Measurements from ENCODE around the gene ZSCAN18.

Gene ZSCAN18

GRCh38 chr19:58059671-58060078, 38.4 kb downstream of the ZSCAN18 start:
- Histone ChIP-seq H3K4me3 (ENCODE audit: insufficient read depth in 1 of 2, low read depth in 1 of 2, low read length in 2 of 2) (peak overlapping the region; percentile 53 to 74), H2BK120ac (ENCODE audit: low read depth, low read length) (no peak overlapping the region), H2BK12ac (ENCODE audit: low read length in 2 of 2) (no peak overlapping the region), H2AFZ (ENCODE audit: low read depth, low read length) (peak overlapping the region; percentile 49), H3K79me1 (replicated peaks; ENCODE audit: low read length, poor library complexity, severe bottlenecking) (no peaks in the 10 kb centered on the region), H3K18ac (ENCODE audit: low read depth in 1 of 2, low read length in 2 of 2) (peak overlapping the region; percentile 7 to 41), H3K23ac (ENCODE audit: low read length in 2 of 2) (no peak overlapping the region), H3K27me3 (ENCODE audit: control insufficient read depth in 1 of 2, insufficient read depth in 1 of 2, low read length in 2 of 2) (no peaks in the 10 kb centered on the region), H2BK15ac (ENCODE audit: low read depth, poor library complexity, severe bottlenecking) (no peak overlapping the region), H3K9ac (ENCODE audit: low read length) (peak overlapping the region; percentile 89), H3K14ac (ENCODE audit: low read length in 2 of 2) (no peak overlapping the region), H3K36me3 (ENCODE audit: control insufficient read depth in 1 of 2, insufficient read depth in 2 of 2, low read depth in 1 of 2, low read length in 2 of 2) (peaks cover 12 to 27% of the 10 kb centered on the region in 2 experiments), H3K4me2 (ENCODE audit: low read length, poor library complexity, severe bottlenecking) (no peak overlapping the region), H3K27ac (ENCODE audit: low read length, poor library complexity, severe bottlenecking) (no peak overlapping the region), H3K9me3 (ENCODE audit: control insufficient read depth, low read length) (peaks cover 47% of the 10 kb centered on the region), H4K8ac (ENCODE audit: low read length) (peak overlapping the region; percentile 14), H2BK5ac (ENCODE audit: low read depth, low read length, poor library complexity, severe bottlenecking) (no peak overlapping the region), H3K4ac (ENCODE audit: low read depth in 1 of 2, low read length in 2 of 2) (peak overlapping the region; percentile 62 to 73), H3K4me1 (ENCODE audit: control insufficient read depth, insufficient read depth, low read depth, low read length) (peaks cover 5% of the 10 kb centered on the region), H4K91ac (ENCODE audit: low read length) (peak overlapping the region; percentile 49), H2AK5ac (ENCODE audit: low read length, severe bottlenecking) (no peak overlapping the region)
- DNase-seq, result no peak
- 66% methylated on average over 28 of the region's 28 CpGs for WGBS

GRCh38 chr19:58059003-58059670, 38.9 kb downstream of the ZSCAN18 start, which contains the start of gene ZNF135:
Gene ZNF135 (plus strand): TSS chr19:58059282. CDS start chr19:58060003, 721 bp downstream.
- Histone ChIP-seq H3K36me3 (ENCODE audit: control insufficient read depth in 1 of 2, insufficient read depth in 2 of 2, low read depth in 1 of 2, low read length in 2 of 2) (peaks cover 12 to 22% of the 10 kb centered on the region in 2 experiments), H3K27me3 (ENCODE audit: control insufficient read depth in 1 of 2, insufficient read depth in 1 of 2, low read length in 2 of 2) (no peaks in the 10 kb centered on the region), H2BK12ac (ENCODE audit: low read length in 2 of 2) (no peak within 1 kb of the TSS), H2BK120ac (ENCODE audit: low read depth, low read length) (no peak within 1 kb of the TSS), H3K9ac (ENCODE audit: low read length) (peak within 1 kb of the TSS; percentile 89), H4K8ac (ENCODE audit: low read length) (peak within 1 kb of the TSS; percentile 81), H3K27ac (ENCODE audit: low read length, poor library complexity, severe bottlenecking) (no peak within 1 kb of the TSS), H2AFZ (ENCODE audit: low read depth, low read length) (peak within 1 kb of the TSS; percentile 93), H2BK5ac (ENCODE audit: low read depth, low read length, poor library complexity, severe bottlenecking) (no peak within 1 kb of the TSS), H3K18ac (ENCODE audit: low read depth in 1 of 2, low read length in 2 of 2) (peak within 1 kb of the TSS; percentile 41 to 85), H3K4me3 (ENCODE audit: insufficient read depth in 1 of 2, low read depth in 1 of 2, low read length in 2 of 2) (peak within 1 kb of the TSS; percentile 53 to 74), H4K91ac (ENCODE audit: low read length) (peak within 1 kb of the TSS; percentile 49), H3K4me1 (ENCODE audit: control insufficient read depth, insufficient read depth, low read depth, low read length) (peaks cover 5% of the 10 kb centered on the region), H3K79me1 (replicated peaks; ENCODE audit: low read length, poor library complexity, severe bottlenecking) (no peaks in the 10 kb centered on the region), H2AK5ac (ENCODE audit: low read length, severe bottlenecking) (no peak within 1 kb of the TSS), H2BK15ac (ENCODE audit: low read depth, poor library complexity, severe bottlenecking) (no peak within 1 kb of the TSS), H3K14ac (ENCODE audit: low read length in 2 of 2) (peak within 1 kb of the TSS; percentile 68 to 87), H3K4ac (ENCODE audit: low read depth in 1 of 2, low read length in 2 of 2) (peak within 1 kb of the TSS; percentile 62 to 73), H3K9me3 (ENCODE audit: control insufficient read depth, low read length) (peaks cover 41% of the 10 kb centered on the region), H3K4me2 (ENCODE audit: low read length, poor library complexity, severe bottlenecking) (peak within 1 kb of the TSS; percentile 51), H3K23ac (ENCODE audit: low read length in 2 of 2) (peak within 1 kb of the TSS in 1 of 2 experiments; percentile 73)
- peak; percentile 66 for DNase-seq
- 4% methylated on average over 48 of the region's 62 CpGs for WGBS

- H2AK5ac ChIP-seq (ENCODE audit: low read length, severe bottlenecking), result no peak overlapping the region
- 88% methylated on average over 13 of the region's 13 CpGs for WGBS
- DNase-seq, result no peak
Observed at GRCh38 chr19:58058467-58058866, 39.6 kb downstream of the ZSCAN18 start.

GRCh38 chr19:58056861-58057260, 41.2 kb downstream of the ZSCAN18 start:
- Histone ChIP-seq H3K18ac (ENCODE audit: low read depth in 1 of 2, low read length in 2 of 2) (no peak overlapping the region), H3K4me1 (ENCODE audit: control insufficient read depth, insufficient read depth, low read depth, low read length) (peaks cover 5% of the 10 kb centered on the region), H3K9me3 (ENCODE audit: control insufficient read depth, low read length) (peaks cover 23% of the 10 kb centered on the region), H4K91ac (ENCODE audit: low read length) (no peak overlapping the region), H3K4ac (ENCODE audit: low read depth in 1 of 2, low read length in 2 of 2) (no peak overlapping the region), H4K8ac (ENCODE audit: low read length) (no peak overlapping the region), H2BK12ac (ENCODE audit: low read length in 2 of 2) (no peak overlapping the region), H2BK5ac (ENCODE audit: low read depth, low read length, poor library complexity, severe bottlenecking) (no peak overlapping the region), H3K4me2 (ENCODE audit: low read length, poor library complexity, severe bottlenecking) (no peak overlapping the region), H3K4me3 (ENCODE audit: insufficient read depth in 1 of 2, low read depth in 1 of 2, low read length in 2 of 2) (no peak overlapping the region), H3K27ac (ENCODE audit: low read length, poor library complexity, severe bottlenecking) (no peak overlapping the region), H2AFZ (ENCODE audit: low read depth, low read length) (no peak overlapping the region), H3K27me3 (ENCODE audit: control insufficient read depth in 1 of 2, insufficient read depth in 1 of 2, low read length in 2 of 2) (no peaks in the 10 kb centered on the region), H3K79me1 (replicated peaks; ENCODE audit: low read length, poor library complexity, severe bottlenecking) (no peaks in the 10 kb centered on the region), H3K23ac (ENCODE audit: low read length in 2 of 2) (no peak overlapping the region), H3K14ac (ENCODE audit: low read length in 2 of 2) (no peak overlapping the region), H2BK15ac (ENCODE audit: low read depth, poor library complexity, severe bottlenecking) (no peak overlapping the region), H2BK120ac (ENCODE audit: low read depth, low read length) (no peak overlapping the region), H3K9ac (ENCODE audit: low read length) (no peak overlapping the region), H2AK5ac (ENCODE audit: low read length, severe bottlenecking) (no peak overlapping the region), H3K36me3 (ENCODE audit: control insufficient read depth in 1 of 2, insufficient read depth in 2 of 2, low read depth in 1 of 2, low read length in 2 of 2) (peaks cover 6 to 12% of the 10 kb centered on the region in 2 experiments)
- DNase-seq, result no peak
- 64% methylated on average over 8 of the region's 8 CpGs for WGBS

More at GRCh38 chr19:58058467-58058866, 39.6 kb downstream of the ZSCAN18 start:
- Histone ChIP-seq H2BK15ac (ENCODE audit: low read depth, poor library complexity, severe bottlenecking) (no peak overlapping the region), H3K4me3 (ENCODE audit: insufficient read depth in 1 of 2, low read depth in 1 of 2, low read length in 2 of 2) (peak overlapping the region in 1 of 2 experiments; percentile 71), H3K18ac (ENCODE audit: low read depth in 1 of 2, low read length in 2 of 2) (peak overlapping the region in 1 of 2 experiments; percentile 85), H3K79me1 (replicated peaks; ENCODE audit: low read length, poor library complexity, severe bottlenecking) (no peaks in the 10 kb centered on the region), H3K9ac (ENCODE audit: low read length) (peak overlapping the region; percentile 89), H2BK12ac (ENCODE audit: low read length in 2 of 2) (no peak overlapping the region), H3K14ac (ENCODE audit: low read length in 2 of 2) (no peak overlapping the region), H3K4me2 (ENCODE audit: low read length, poor library complexity, severe bottlenecking) (no peak overlapping the region), H4K8ac (ENCODE audit: low read length) (peak overlapping the region; percentile 81), H3K4ac (ENCODE audit: low read depth in 1 of 2, low read length in 2 of 2) (no peak overlapping the region), H4K91ac (ENCODE audit: low read length) (no peak overlapping the region), H2AFZ (ENCODE audit: low read depth, low read length) (no peak overlapping the region), H2BK120ac (ENCODE audit: low read depth, low read length) (no peak overlapping the region), H3K27ac (ENCODE audit: low read length, poor library complexity, severe bottlenecking) (no peak overlapping the region), H3K27me3 (ENCODE audit: control insufficient read depth in 1 of 2, insufficient read depth in 1 of 2, low read length in 2 of 2) (no peaks in the 10 kb centered on the region), H3K9me3 (ENCODE audit: control insufficient read depth, low read length) (peaks cover 35% of the 10 kb centered on the region), H3K23ac (ENCODE audit: low read length in 2 of 2) (no peak overlapping the region), H3K4me1 (ENCODE audit: control insufficient read depth, insufficient read depth, low read depth, low read length) (peaks cover 5% of the 10 kb centered on the region), H2BK5ac (ENCODE audit: low read depth, low read length, poor library complexity, severe bottlenecking) (no peak overlapping the region), H3K36me3 (ENCODE audit: control insufficient read depth in 1 of 2, insufficient read depth in 2 of 2, low read depth in 1 of 2, low read length in 2 of 2) (peaks cover 12 to 15% of the 10 kb centered on the region in 2 experiments)

Data from mesenchymal stem cell (in vitro differentiated cells and primary cell).